ENCODE results near the gene MSRB2. TPM values are rescaled to one million over a fixed set of nuclear protein-coding genes. Genes with fewer than 3 reads are reported as not detected.

Gene MSRB2
- total RNA-seq, 6 donors from 2014 or later, result 9.6 to 19.9 (median 16.9) TPM

- TF ChIP-seq POLR2AphosphoS5 (IDR thresholded peaks at IDR 0.05) (no peak), CTCF (IDR thresholded peaks at IDR 0.05) (peak; percentile 56 to 79 (median 68))
- WGBS, 2 donors, result 3 to 5% methylated on average over 5 of the region's 5 CpGs
- no peaks in the 10 kb centered on the region for H3K9me3 ChIP-seq
- peak in 1 of 2 donors; percentile 87 for ATAC-seq (ENCODE audit: low FRiP score in 2 of 2)
- no peak overlapping the region for H3K27ac ChIP-seq
- DNase-seq, result no peak
- no peak overlapping the region for H3K4me3 ChIP-seq
- H3K36me3 ChIP-seq, result no peaks in the 10 kb centered on the region
- H3K4me1 ChIP-seq, result peaks cover 2 to 7% (median 4%) of the 10 kb centered on the region in 4 donors
- H3K27me3 ChIP-seq, result no peaks in the 10 kb centered on the region
Measured at GRCh38 chr10:23158370-23158769, 63.0 kb downstream of the MSRB2 start.

GRCh38 chr10:23171232-23171876, 76.0 kb downstream of the MSRB2 start:
- WGBS, 2 donors, result 15% methylated on average over 24 to 26 of the region's 26 CpGs
- DNase-seq, result peak in 1 of 2 donors; percentile 55
- H3K27me3 ChIP-seq, result peaks cover 0 to 36% (median 21%) of the 10 kb centered on the region in 4 donors
- no peak overlapping the region for H3K4me3 ChIP-seq
- H3K36me3 ChIP-seq, result no peaks in the 10 kb centered on the region
- ATAC-seq (ENCODE audit: low FRiP score in 2 of 2), result no peak
- TF ChIP-seq EP300 (IDR thresholded peaks at IDR 0.05) (no peak), CTCF (IDR thresholded peaks at IDR 0.05) (no peak), POLR2AphosphoS5 (IDR thresholded peaks at IDR 0.05) (no peak), POLR2A (IDR thresholded peaks at IDR 0.05) (no peak)
- H3K27ac ChIP-seq, result no peak overlapping the region
- no peaks in the 10 kb centered on the region for H3K9me3 ChIP-seq
- H3K4me1 ChIP-seq, result peaks cover 0 to 20% (median 12%) of the 10 kb centered on the region in 4 donors

Small RNA genes lying within 50 kb of the gene (small RNA-seq; reads per million reads assigned to genes)
- 0 reads per million in 4 donors for gene RF00561

Other genes with a start within 250 kb of the MSRB2 start
- 10 to 100 TPM in 2 of 6 donors, 1 to 10 TPM in 3, under 1 TPM in 1; 0.57 to 56.6 (median 6.4) TPM for gene ARMC3, start 167.5 kb upstream of the MSRB2 start, total RNA-seq
- not detected for gene PTF1A, start 96.7 kb downstream of the MSRB2 start, total RNA-seq
- 1 to 10 TPM; 1.7 to 7.3 (median 4.2) TPM for gene C10orf67, start 249.2 kb downstream of the MSRB2 start, total RNA-seq